HCT116 (cell line): ENCODE data around the gene NOTCH4. TPM values are rescaled to one million over a fixed set of nuclear protein-coding genes. Genes with fewer than 3 reads are reported as not detected.
"Not testable (repeated sequence)": the region's sequence is repeated elsewhere in the genome, so short reads cannot be mapped to it uniquely, and the experiment has no call there.

Experiments used
- ATAC-seq: fragments of 200-7000 bp; cut with Tn5 transposase; 2 replicates; pipeline ENCODE4 v1.9.1; 2020; ENCODE audit warnings: mild to moderate bottlenecking, moderate library complexity
- BruUV-seq: library from RNA; stranded (reverse); fragments of 400-500 nt; replicated peaks from 2 replicates; lab custom pipeline; 2021; lab: Mats Ljungman, UMichigan
- CTCF ChIA-PET: fragments of 300-600 bp; sonication (Branson Sonifier 250); formaldehyde crosslinking; loops from one replicate; lab custom pipeline; 2021; ENCODE audit warnings: antibody characterized with exemption; lab: Charles Lee
- POLR2A ChIA-PET: fragments of 300-600, 350-600 bp; sonication (Branson Sonifier 250); formaldehyde crosslinking; loops from one replicate; lab custom pipeline; 2021; ENCODE audit warnings: antibody characterized with exemption; lab: Charles Lee
- RAD21 ChIA-PET, 2 experiments: fragments of 300-600 bp; sonication (Branson Sonifier 250); formaldehyde crosslinking; loops; one replicate each; lab custom pipeline; 2023; ENCODE audit warnings: low total read pairs in 2 of 2; ENCODE audit not compliant: uncharacterized antibody in 2 of 2, unreplicated experiment in 2 of 2, low non-redundant PET in 1 of 2; lab: Charles Lee
- DNase-seq: peaks from one replicate; pipeline ENCODE4 v3.0.0-alpha.2; 2010; ENCODE audit warnings: low read depth, low spot score
- H2AFZ ChIP-seq: fragments of 200-600 bp; shearing (Covaris generic), sonication (generic); 2 replicates; pipeline ENCODE4 v1.6.1; 2017; ENCODE audit warnings: low read depth, mixed run types, mixed read lengths, antibody characterized with exemption, low read length; ENCODE audit not compliant: poor library complexity, severe bottlenecking
- H3K27ac ChIP-seq: 2 replicates; pipeline ENCODE4 v1.5.1; 2012; ENCODE audit warnings: low read depth, low read length
- H3K27me3 ChIP-seq: fragments of 200-600 bp; sonication (generic); 2 replicates; pipeline ENCODE4 v1.6.1; 2016; ENCODE audit warnings: mixed run types, low read length, mixed read lengths; ENCODE audit not compliant: insufficient read depth
- H3K36me3 ChIP-seq, 2 experiments: fragments of 200-500 bp in 1 of 2; fragments of 200-600 bp in 1 of 2; sonication (Bioruptor generic) in 1 of 2; sonication (generic) in 1 of 2; 2 replicates each; pipeline versions ENCODE4 v1.5.1 to v1.6.1; 2014 to 2016; ENCODE audit warnings: low read length in 2 of 2, inconsistent platforms in 1 of 2, mixed read lengths in 1 of 2, mixed run types in 1 of 2; ENCODE audit not compliant: insufficient read depth in 2 of 2, control insufficient read depth in 1 of 2
- H3K4me1 ChIP-seq, 2 experiments: fragments of 200-600 bp in 1 of 2; sonication (generic) in 1 of 2; 2 replicates each; pipeline versions ENCODE4 v1.5.1 to v1.6.1; 2012 to 2017; ENCODE audit warnings: low read length in 2 of 2, inconsistent platforms in 1 of 2, mild to moderate bottlenecking in 1 of 2, mixed read lengths in 1 of 2, mixed run types in 1 of 2, moderate library complexity in 1 of 2; ENCODE audit not compliant: insufficient read depth in 2 of 2, control insufficient read depth in 1 of 2
- H3K4me2 ChIP-seq: fragments of 200-600 bp; sonication (generic); 2 replicates; pipeline ENCODE4 v1.6.1; 2017; ENCODE audit warnings: mixed run types, low read length, mixed read lengths
- H3K4me3 ChIP-seq, 2 experiments: fragments of 200-600 bp in 1 of 2; sonication (generic) in 1 of 2; replicated peaks in 1 of 2; 2 replicates each; pipeline ENCODE4 v1.5.1; 2011 to 2016; ENCODE audit warnings: low read length in 2 of 2, control low read depth in 1 of 2, low read depth in 1 of 2, mild to moderate bottlenecking in 1 of 2, mixed read lengths in 1 of 2, mixed run types in 1 of 2
- H3K79me2 ChIP-seq: fragments of 200-600 bp; sonication (generic); 2 replicates; pipeline ENCODE4 v1.6.1; 2017; ENCODE audit warnings: mild to moderate bottlenecking, mixed run types, low read length, moderate library complexity, mixed read lengths; ENCODE audit not compliant: insufficient read depth
- H3K9ac ChIP-seq: fragments of 200-600 bp; sonication (generic); 2 replicates; pipeline ENCODE4 v1.6.1; 2016; ENCODE audit warnings: low read length, mixed read lengths
- H3K9me2 ChIP-seq: fragments of 200-600 bp; sonication (generic), shearing (Covaris generic); 2 replicates; pipeline ENCODE4 v1.6.1; 2017; ENCODE audit warnings: mixed run types, mild to moderate bottlenecking, moderate library complexity; ENCODE audit not compliant: insufficient read depth
- H3K9me3 ChIP-seq, 2 experiments: fragments of 200-500 bp in 1 of 2; fragments of 200-600 bp in 1 of 2; sonication (Bioruptor generic) in 1 of 2; sonication (generic) in 1 of 2; 2 replicates each; pipeline ENCODE4 v1.6.1; 2014 to 2017; ENCODE audit warnings: low read length in 2 of 2, mixed read lengths in 2 of 2, inconsistent platforms in 1 of 2, low read depth in 1 of 2, mild to moderate bottlenecking in 1 of 2, mixed run types in 1 of 2, moderate library complexity in 1 of 2; ENCODE audit not compliant: control insufficient read depth in 1 of 2, insufficient read depth in 1 of 2
- H4K20me1 ChIP-seq: fragments of 200-600 bp; sonication (generic), shearing (Covaris generic); 2 replicates; pipeline ENCODE4 v1.6.1; 2017; ENCODE audit warnings: mixed run types, mild to moderate bottlenecking, moderate library complexity; ENCODE audit not compliant: insufficient read depth
- ATF3 ChIP-seq: IDR thresholded peaks from 2 replicates; pipeline ENCODE4 v1.6.1; 2012
- CTCF ChIP-seq, 3 experiments: fragments of 200-600 bp in 1 of 3; sonication (generic) in 1 of 3; IDR thresholded peaks in 2 of 3; conservative IDR thresholded peaks in 1 of 3; 2 replicates each; pipeline ENCODE4 v1.5.1; 2012 to 2017; ENCODE audit warnings: low read depth in 2 of 3, low read length in 2 of 3, antibody characterized with exemption in 1 of 3, borderline replicate concordance in 1 of 3, control low read depth in 1 of 3, mild to moderate bottlenecking in 1 of 3, mixed read lengths in 1 of 3, mixed run types in 1 of 3, moderate library complexity in 1 of 3; ENCODE audit not compliant: insufficient read depth in 1 of 3
- EGR1 ChIP-seq: IDR thresholded peaks from 2 replicates; pipeline ENCODE4 v1.6.1; 2012; ENCODE audit warnings: low read depth
- EZH2 ChIP-seq: fragments of 200-600 bp; sonication (generic); IDR thresholded peaks from 2 replicates; pipeline ENCODE4 v1.6.1; 2017; ENCODE audit warnings: antibody characterized with exemption, mixed run types
- JUND ChIP-seq: IDR thresholded peaks from 2 replicates; pipeline ENCODE4 v1.6.1; 2012
- POLR2A ChIP-seq: IDR thresholded peaks from 2 replicates; pipeline ENCODE4 v1.7.0; 2011; ENCODE audit warnings: borderline replicate concordance; ENCODE audit not compliant: insufficient read depth, insufficient read length; ENCODE audit errors: extremely low read depth
- RAD21 ChIP-seq: IDR thresholded peaks from 2 replicates; pipeline ENCODE4 v1.6.1; 2012; ENCODE audit warnings: low read depth, mild to moderate bottlenecking
- SP1 ChIP-seq: IDR thresholded peaks from 2 replicates; pipeline ENCODE4 v1.6.1; 2012; ENCODE audit warnings: low read depth
- ZBTB33 ChIP-seq: IDR thresholded peaks from 2 replicates; pipeline ENCODE4 v1.6.1; 2011; ENCODE audit warnings: mild to moderate bottlenecking, low read length, moderate library complexity; ENCODE audit not compliant: insufficient replicate concordance; ENCODE audit errors: extremely low read depth
- ZNF274 ChIP-seq: fragments of 200-500 bp; sonication (Bioruptor generic); IDR thresholded peaks from 2 replicates; pipeline ENCODE4 v1.6.1; 2014; ENCODE audit warnings: mild to moderate bottlenecking, low read depth, low read length, inconsistent platforms
- intact Hi-C: fragments of 100-400 bp; cut with micrococcal nuclease; formaldehyde crosslinking; loops from 2 replicates; pipeline ENCODE4 v1.10.0; 2022
- total RNA-seq: library from RNA; stranded (reverse); gene quantifications from one replicate; pipeline ENCODE4 v1.2.1, GENCODE V29; 2021; ENCODE audit not compliant: unreplicated experiment

The NOTCH4 gene
- total RNA-seq, 1 experiment from 2014 or later = 0.81 TPM

GRCh38 chr6:32194388-32194787 is 29.5 kb downstream of the NOTCH4 start:
- Histone ChIP-seq H3K4me3 (peak overlapping the region in 1 of 2 experiments; percentile 65; a peak in 1 of 4 replicates), H3K79me2 (peaks cover 3% of the 10 kb centered on the region; the same call in 1 of the 2 replicates), H3K27me3 (no peaks in the 10 kb centered on the region), H4K20me1 (no peaks in the 10 kb centered on the region), H3K36me3 (no peaks in the 10 kb centered on the region)
- TF ChIP-seq SP1 (no peak), ZBTB33 (no peak), CTCF (IDR thresholded peaks at IDR 0.05 in 2 of 3, conservative IDR thresholded peaks at IDR 0.05 in 1 of 3; ENCODE audit: borderline replicate concordance in 1 of 3, insufficient read depth in 1 of 3, low read depth in 2 of 3, low read length in 2 of 3) (no peak), RAD21 (no peak), ZNF274 (no peak), POLR2A (no peak), JUND (no peak), EGR1 (no peak), ATF3 (no peak), EZH2 (no peak)
- TF ChIP-seq, all 23 proteins: peak for 0
- Histone ChIP-seq H3K27ac (peak overlapping the region; percentile 71), H2AFZ (no peak overlapping the region), H3K4me2 (peak overlapping the region; percentile 91), H3K9me2 (no peaks in the 10 kb centered on the region), H3K9me3 (no peaks in the 10 kb centered on the region), H3K9ac (peak overlapping the region; percentile 76), H3K4me1 (peaks cover 27 to 62% of the 10 kb centered on the region in 2 experiments)
- ChIA-PET RAD21 (no interaction called here), CTCF (no interaction called here), POLR2A (interaction anchor here (1.8 kb wide), 1 partner anchor 9 kb away, joined by 11 read pairs; no protein-coding TSS in a partner anchor)
- intact Hi-C loops = no loop called here
- ATAC-seq (no peak), DNase-seq (no peak)
- BruUV-seq = no TSS peak

- POLR2A ChIA-PET = interaction anchor here (1.0 kb wide), 1 partner anchor 16 kb away, joined by 5 read pairs; no protein-coding TSS in a partner anchor
- H3K27me3 ChIP-seq, H3K27ac ChIP-seq, DNase-seq, intact Hi-C loops, ATAC-seq, RAD21 ChIA-PET, H4K20me1 ChIP-seq, H3K9me3 ChIP-seq, H3K9ac ChIP-seq, H3K36me3 ChIP-seq, H3K4me3 ChIP-seq, CTCF ChIA-PET, H2AFZ ChIP-seq, H3K9me2 ChIP-seq, BruUV-seq: not testable (repeated sequence)
- Histone ChIP-seq H3K79me2 (peaks cover 13% of the 10 kb centered on the region), H3K4me1 (peaks cover 33 to 73% of the 10 kb centered on the region in 2 experiments), H3K4me2 (peak overlapping the region; percentile 52)
Measured at GRCh38 chr6:32193096-32193495, 30.8 kb downstream of the NOTCH4 start.
